SU-DHL-6 (cell line): Measurements from ENCODE around the gene SRCAP.

Experiments
- H2AFZ ChIP-seq: fragments of 200-600 bp; sonication (generic); 2 replicates; pipeline ENCODE4 v1.6.1; 2014; ENCODE audit warnings: low read depth, mild to moderate bottlenecking, moderate library complexity, mixed read lengths, antibody characterized with exemption, low read length; ENCODE audit not compliant: severe bottlenecking
- H3F3A ChIP-seq: fragments of 200-600 bp; shearing (Covaris generic); 2 replicates; pipeline ENCODE4 v1.6.0; 2016; ENCODE audit warnings: antibody characterized with exemption, mild to moderate bottlenecking; ENCODE audit not compliant: insufficient read depth
- H3K27ac ChIP-seq: fragments of 200-600 bp; sonication (generic); 2 replicates; pipeline ENCODE4 v1.5.1; 2016; ENCODE audit warnings: low read depth, mild to moderate bottlenecking, low read length, moderate library complexity, mixed read lengths
- H3K27me3 ChIP-seq: fragments of 200-600 bp; sonication (generic), shearing (Covaris generic); 2 replicates; pipeline ENCODE4 v1.6.0; 2014; ENCODE audit warnings: mild to moderate bottlenecking, low read length
- H3K36me3 ChIP-seq: fragments of 200-600 bp; sonication (generic); 2 replicates; pipeline ENCODE4 v1.6.1; 2014; ENCODE audit warnings: mild to moderate bottlenecking, low read length, mixed read lengths
- H3K4me2 ChIP-seq: fragments of 300-600, 200-600 bp; shearing (Covaris generic), sonication (generic); 2 replicates; pipeline ENCODE4 v1.6.0; 2014; ENCODE audit warnings: low read length, low read depth, mild to moderate bottlenecking; ENCODE audit not compliant: poor library complexity, severe bottlenecking
- H3K4me3 ChIP-seq: fragments of 200-600 bp; sonication (generic); 2 replicates; pipeline ENCODE4 v1.5.1; 2014; ENCODE audit warnings: antibody characterized with exemption, low read length, mild to moderate bottlenecking, mixed read lengths; ENCODE audit not compliant: insufficient read depth, poor library complexity, severe bottlenecking
- H3K79me2 ChIP-seq: fragments of 200-600 bp; sonication (generic); 2 replicates; pipeline ENCODE4 v1.6.1; 2014; ENCODE audit warnings: mild to moderate bottlenecking, low read length, moderate library complexity; ENCODE audit not compliant: insufficient read depth
- H3K9ac ChIP-seq: fragments of 200-600 bp; sonication (generic); 2 replicates; pipeline ENCODE4 v1.7.0; 2014; ENCODE audit warnings: mild to moderate bottlenecking, low read length
- H3K9me2 ChIP-seq: fragments of 200-600 bp; sonication (generic); replicated peaks from 2 replicates; pipeline ENCODE4 v1.6.1; 2014; ENCODE audit warnings: low read length; ENCODE audit not compliant: insufficient read depth
- H3K9me3 ChIP-seq: fragments of 200-600 bp; sonication (generic); 2 replicates; pipeline ENCODE4 v1.6.1; 2014; ENCODE audit warnings: low read length, mixed read lengths; ENCODE audit not compliant: insufficient read depth
- H4K20me1 ChIP-seq: fragments of 200-600 bp; sonication (generic); 2 replicates; pipeline ENCODE4 v1.6.1; 2014; ENCODE audit warnings: low read depth, mild to moderate bottlenecking, antibody characterized with exemption, low read length, moderate library complexity, mixed read lengths
- CTCF ChIP-seq: fragments of 200-600 bp; sonication (generic); IDR thresholded peaks from one replicate; pipeline ENCODE4 v1.5.1; 2017; ENCODE audit warnings: antibody characterized with exemption, mild to moderate bottlenecking, low read length, moderate library complexity; ENCODE audit not compliant: insufficient read depth, poor library complexity, severe bottlenecking
- EZH2phosphoT487 ChIP-seq: fragments of 200-600 bp; sonication (generic), shearing (Covaris generic); conservative IDR thresholded peaks from 2 replicates; pipeline ENCODE4 v1.6.1; 2018; ENCODE audit warnings: mild to moderate bottlenecking, antibody characterized with exemption, low read length, moderate library complexity, mixed read lengths

Gene SRCAP

GRCh38 chr16:30669903-30670824 lies 28.8 kb upstream of the SRCAP start:
- Histone ChIP-seq H3K27me3 (no peaks in the 10 kb centered on the region), H3K9me2 (no peaks in the 10 kb centered on the region), H2AFZ (no peak overlapping the region), H3K36me3 (no peaks in the 10 kb centered on the region), H3K4me2 (no peak overlapping the region), H3K4me3 (no peak overlapping the region), H3K9me3 (no peaks in the 10 kb centered on the region), H3K9ac (no peak overlapping the region), H4K20me1 (no peaks in the 10 kb centered on the region), H3K27ac (no peak overlapping the region), H3K79me2 (no peaks in the 10 kb centered on the region), H3F3A (no peaks in the 10 kb centered on the region)
- no peak for TF ChIP-seq CTCF
- no peak for TF ChIP-seq EZH2phosphoT487

- H3K27me3 ChIP-seq = no peaks in the 10 kb centered on the region
- no peak overlapping the region for H3K4me3 ChIP-seq
- TF ChIP-seq CTCF (no peak), EZH2phosphoT487 (no peak)
- H3K9me2 ChIP-seq = no peaks in the 10 kb centered on the region
- H2AFZ ChIP-seq = no peak overlapping the region
- no peak overlapping the region for H3K9ac ChIP-seq
- H3K79me2 ChIP-seq = no peaks in the 10 kb centered on the region
- no peaks in the 10 kb centered on the region for H3K36me3 ChIP-seq
- H3K9me3 ChIP-seq = no peaks in the 10 kb centered on the region
- no peaks in the 10 kb centered on the region for H3F3A ChIP-seq
- H3K27ac ChIP-seq = no peak overlapping the region
- no peaks in the 10 kb centered on the region for H4K20me1 ChIP-seq
- H3K4me2 ChIP-seq = no peak overlapping the region
Observed at GRCh38 chr16:30675143-30675542, 23.8 kb upstream of the SRCAP start.

DNA sequence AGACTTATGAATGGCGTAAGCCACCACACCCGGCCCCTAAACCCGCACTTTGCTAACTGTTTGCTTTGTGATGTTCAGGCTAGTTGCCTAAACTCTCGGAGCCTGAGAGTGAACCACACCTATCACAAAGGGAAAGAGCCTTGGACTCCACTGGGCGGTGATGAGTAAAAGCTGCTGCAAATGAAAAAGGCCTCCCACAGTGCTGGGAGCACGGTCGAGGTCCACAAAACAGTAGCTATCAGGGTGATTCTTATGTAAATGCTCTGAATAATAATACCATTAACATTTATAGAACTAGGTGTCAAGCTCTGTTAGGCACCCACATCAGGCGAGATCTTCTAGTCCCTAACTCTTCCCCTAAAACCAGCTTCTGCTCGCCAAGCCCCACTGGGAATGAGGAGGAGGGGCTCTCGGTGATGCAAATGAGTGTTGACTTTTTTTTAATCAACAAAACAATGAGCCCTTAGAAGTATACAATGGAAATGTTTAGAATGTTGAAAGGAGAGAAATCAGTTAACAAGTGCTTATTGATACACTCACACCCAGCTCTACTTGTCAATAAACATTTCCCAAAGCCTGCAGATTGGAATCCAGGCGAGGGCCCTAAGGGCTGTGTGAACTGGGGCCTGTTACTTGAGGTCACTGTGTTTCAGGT lies 20.9 kb upstream of the SRCAP start:
- no peaks in the 10 kb centered on the region for H3F3A ChIP-seq
- no peak overlapping the region for H3K27ac ChIP-seq
- TF ChIP-seq EZH2phosphoT487 (no peak), CTCF (no peak)
- no peaks in the 10 kb centered on the region for H3K9me3 ChIP-seq
- H3K9me2 ChIP-seq = no peaks in the 10 kb centered on the region
- no peak overlapping the region for H2AFZ ChIP-seq
- no peaks in the 10 kb centered on the region for H3K79me2 ChIP-seq
- no peak overlapping the region for H3K4me2 ChIP-seq
- no peaks in the 10 kb centered on the region for H4K20me1 ChIP-seq
- no peaks in the 10 kb centered on the region for H3K27me3 ChIP-seq
- no peak overlapping the region for H3K9ac ChIP-seq
- H3K36me3 ChIP-seq = no peaks in the 10 kb centered on the region
- no peak overlapping the region for H3K4me3 ChIP-seq
